ENCODE measurements around the gene TCF12.

DNA sequence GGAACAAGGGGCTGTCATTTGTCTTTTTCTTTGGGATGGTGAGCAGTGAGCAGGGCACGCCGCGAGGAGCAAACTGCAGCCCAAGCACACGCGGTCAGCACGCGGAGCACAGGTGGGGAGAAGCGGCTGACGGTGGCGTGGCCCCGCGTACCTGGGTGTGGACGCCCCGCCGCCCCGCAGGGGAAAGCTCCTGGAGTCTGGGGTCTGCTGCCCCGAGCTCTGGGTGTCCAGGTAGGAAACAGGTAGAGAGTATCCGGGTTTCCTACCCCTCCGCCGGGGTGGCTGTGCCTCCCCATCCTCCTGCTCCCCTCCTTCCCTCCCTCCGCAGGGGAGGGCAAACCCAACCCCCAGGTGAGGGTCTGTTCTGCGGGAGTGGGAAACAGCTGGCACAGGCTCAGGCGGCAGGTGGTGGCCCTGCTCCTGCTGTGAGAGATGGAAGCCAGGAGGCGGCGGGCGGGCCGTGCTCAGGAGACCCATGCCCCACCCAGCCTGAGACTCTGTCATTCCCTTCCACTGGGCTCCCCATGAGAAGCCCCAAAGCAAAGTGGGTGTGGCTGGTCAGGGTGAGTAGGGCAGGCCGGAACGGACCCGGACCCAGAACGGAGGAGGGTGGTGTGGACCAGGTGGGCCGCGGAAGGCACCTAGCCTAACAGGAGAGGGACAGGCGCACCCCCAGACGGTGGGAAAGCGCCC, 400.9 kb downstream of the TCF12 start:
- TF ChIP-seq, protein P1, sequence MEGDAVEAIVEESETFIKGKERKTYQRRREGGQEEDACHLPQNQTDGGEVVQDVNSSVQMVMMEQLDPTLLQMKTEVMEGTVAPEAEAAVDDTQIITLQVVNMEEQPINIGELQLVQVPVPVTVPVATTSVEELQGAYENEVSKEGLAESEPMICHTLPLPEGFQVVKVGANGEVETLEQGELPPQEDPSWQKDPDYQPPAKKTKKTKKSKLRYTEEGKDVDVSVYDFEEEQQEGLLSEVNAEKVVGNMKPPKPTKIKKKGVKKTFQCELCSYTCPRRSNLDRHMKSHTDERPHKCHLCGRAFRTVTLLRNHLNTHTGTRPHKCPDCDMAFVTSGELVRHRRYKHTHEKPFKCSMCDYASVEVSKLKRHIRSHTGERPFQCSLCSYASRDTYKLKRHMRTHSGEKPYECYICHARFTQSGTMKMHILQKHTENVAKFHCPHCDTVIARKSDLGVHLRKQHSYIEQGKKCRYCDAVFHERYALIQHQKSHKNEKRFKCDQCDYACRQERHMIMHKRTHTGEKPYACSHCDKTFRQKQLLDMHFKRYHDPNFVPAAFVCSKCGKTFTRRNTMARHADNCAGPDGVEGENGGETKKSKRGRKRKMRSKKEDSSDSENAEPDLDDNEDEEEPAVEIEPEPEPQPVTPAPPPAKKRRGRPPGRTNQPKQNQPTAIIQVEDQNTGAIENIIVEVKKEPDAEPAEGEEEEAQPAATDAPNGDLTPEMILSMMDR (IDR thresholded peaks at IDR 0.05): no peak
- TF ChIP-seq POLR2A (IDR thresholded peaks at IDR 0.05): no peak
